ENCODE data around the gene BZW1. TPM values are rescaled to one million over a fixed set of nuclear protein-coding genes. Genes with fewer than 3 reads are reported as not detected.

Gene BZW1
- total RNA-seq, 1 donor from 2014 or later = 128 TPM

DNA sequence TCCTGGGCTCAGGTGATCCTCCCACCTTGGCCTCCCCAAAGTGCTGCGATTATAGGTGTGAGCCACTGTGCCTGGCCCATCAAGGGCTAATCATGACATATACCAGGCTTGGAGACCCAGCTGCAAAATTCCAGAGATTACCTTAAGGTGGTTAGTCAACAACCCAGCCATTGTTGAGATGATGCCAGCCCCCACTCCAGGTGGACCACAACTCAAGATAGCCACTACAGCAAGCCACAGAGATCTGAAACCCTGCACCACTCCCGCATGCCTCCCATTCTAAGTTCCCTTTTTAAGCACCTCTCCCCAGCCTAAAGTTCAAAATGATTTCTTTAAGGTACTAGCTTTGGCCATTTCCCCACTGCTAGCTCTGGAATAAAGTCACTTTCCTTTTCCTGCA is 57.3 kb downstream of the BZW1 start:
- Histone ChIP-seq H3K4me1 (peaks cover 28% of the 10 kb centered on the region), H3K4me3 (no peak overlapping the region), H3K36me3 (peaks cover 0 to 5% of the 10 kb centered on the region in 2 donors), H3K9me3 (no peaks in the 10 kb centered on the region), H3K27me3 (no peaks in the 10 kb centered on the region), H3K27ac (no peak overlapping the region)
- DNase-seq (ENCODE audit: extremely low spot score in 2 of 2) = no peak
- intact Hi-C loops (cut with DNase I) = no loop called here
- TF ChIP-seq CTCF (IDR thresholded peaks at IDR 0.05) = no peak
- TF ChIP-seq POLR2AphosphoS5 (IDR thresholded peaks at IDR 0.05; ENCODE audit: insufficient read depth in 1 of 2, low read depth in 1 of 2) = no peak
- no peak for TF ChIP-seq POLR2A (IDR thresholded peaks at IDR 0.05)

DNA sequence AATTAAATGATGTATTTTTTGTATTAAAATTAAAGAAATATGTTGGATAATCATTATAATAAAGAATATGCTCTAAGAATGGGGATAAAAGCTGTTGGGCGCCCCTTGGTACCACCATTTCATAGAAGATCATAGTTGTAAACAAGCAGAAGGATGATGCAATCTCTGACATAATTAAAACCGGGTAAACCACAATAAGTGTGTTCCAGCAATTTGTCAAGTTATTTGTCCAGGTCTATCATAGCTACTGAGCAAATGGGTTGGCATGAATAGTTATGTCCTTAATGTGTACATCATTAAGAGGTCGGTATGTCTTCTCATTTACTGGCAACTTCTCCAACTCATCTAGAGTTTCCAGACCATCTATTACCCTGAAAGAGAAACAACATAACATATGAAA is 59.4 kb downstream of the BZW1 start:
- TF ChIP-seq POLR2A (IDR thresholded peaks at IDR 0.05) = no peak
- no peak for TF ChIP-seq POLR2AphosphoS5 (IDR thresholded peaks at IDR 0.05; ENCODE audit: insufficient read depth in 1 of 2, low read depth in 1 of 2)
- TF ChIP-seq CTCF (IDR thresholded peaks at IDR 0.05) = no peak
- H3K36me3 ChIP-seq = peaks cover 0 to 25% of the 10 kb centered on the region in 2 donors
- no peak overlapping the region for H3K27ac ChIP-seq
- H3K9me3 ChIP-seq = no peaks in the 10 kb centered on the region
- H3K27me3 ChIP-seq = no peaks in the 10 kb centered on the region
- no peak overlapping the region for H3K4me3 ChIP-seq
- DNase-seq (ENCODE audit: extremely low spot score in 2 of 2) = no peak
- intact Hi-C loops (cut with DNase I) = no loop called here
- H3K4me1 ChIP-seq = peaks cover 15% of the 10 kb centered on the region

DNA sequence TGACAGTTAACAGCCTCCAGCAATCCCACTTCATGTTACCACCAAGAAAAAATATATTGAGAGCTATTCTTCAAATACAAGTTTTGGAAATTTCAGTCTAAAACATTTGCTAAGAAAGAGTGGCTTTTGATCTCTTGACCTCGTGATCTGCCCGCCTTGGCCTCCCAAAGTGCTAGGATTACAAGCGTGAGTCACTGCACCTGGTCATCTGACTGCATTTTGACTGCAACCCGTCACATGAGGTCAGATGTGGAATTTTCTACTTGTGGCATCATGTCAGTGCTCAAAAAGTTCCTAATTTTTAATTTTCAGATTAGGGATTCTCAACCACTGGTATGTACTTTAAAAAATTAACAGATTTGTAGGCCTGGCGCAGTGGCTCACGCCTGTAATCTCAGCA is 61.9 kb downstream of the BZW1 start:
- no peak overlapping the region for H3K4me3 ChIP-seq
- peaks cover 0 to 35% of the 10 kb centered on the region in 2 donors for H3K36me3 ChIP-seq
- no peak for DNase-seq (ENCODE audit: extremely low spot score in 2 of 2)
- H3K27me3 ChIP-seq = no peaks in the 10 kb centered on the region
- no peak overlapping the region for H3K27ac ChIP-seq
- H3K4me1 ChIP-seq = no peaks in the 10 kb centered on the region
- no peaks in the 10 kb centered on the region for H3K9me3 ChIP-seq
- no peak for TF ChIP-seq POLR2AphosphoS5 (IDR thresholded peaks at IDR 0.05; ENCODE audit: insufficient read depth in 1 of 2, low read depth in 1 of 2)
- no peak for TF ChIP-seq POLR2A (IDR thresholded peaks at IDR 0.05)
- no peak for TF ChIP-seq CTCF (IDR thresholded peaks at IDR 0.05)
- intact Hi-C loops (cut with DNase I) = no loop called here

Small RNAs within 50 kb of the gene (small RNA-seq; reads per million reads assigned to genes)
- gene RF00019 (not detected), gene RNA5SP115 (not detected), gene RNU1-133P (not detected), gene RNU6-31P (not detected)

Other genes with a start within 250 kb of the BZW1 start
- gene AOX1, start 225.9 kb upstream of the BZW1 start, total RNA-seq = 84.5 TPM
- 184 TPM for gene CLK1, start 52.7 kb downstream of the BZW1 start, total RNA-seq
- 16.2 TPM for gene PPIL3, start 77.2 kb downstream of the BZW1 start, total RNA-seq
- gene NIF3L1, start 77.5 kb downstream of the BZW1 start, total RNA-seq = 18.7 TPM
- 21.6 TPM for gene ORC2, start 151.8 kb downstream of the BZW1 start, total RNA-seq

Measured in vagina (tissue), 2 donors.